ENCODE data around the gene NLRP1. TPM values are rescaled to one million over a fixed set of nuclear protein-coding genes. Genes with fewer than 3 reads are reported as not detected.

Gene NLRP1
- total RNA-seq, 4 donors from 2014 or later = 3.6 to 7.7 (median 6.9) TPM

DNA sequence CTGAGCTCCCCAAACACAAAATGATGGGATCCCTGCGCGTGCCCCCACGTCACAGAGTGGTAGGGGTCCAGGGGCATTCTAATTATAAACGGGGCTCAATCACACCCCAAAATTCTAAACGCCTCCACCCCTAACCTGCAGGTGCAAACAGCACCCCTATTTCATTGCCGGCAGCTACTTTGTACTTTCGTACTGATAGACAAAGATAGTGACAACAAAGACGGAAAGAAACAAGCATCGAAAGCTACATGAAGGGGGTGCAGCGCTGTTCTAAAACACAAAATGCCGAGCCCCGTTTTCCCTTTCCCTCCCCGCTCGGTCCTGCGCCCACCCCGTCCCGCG lies 84.1 kb downstream of the NLRP1 start:
- TF ChIP-seq, protein P1, sequence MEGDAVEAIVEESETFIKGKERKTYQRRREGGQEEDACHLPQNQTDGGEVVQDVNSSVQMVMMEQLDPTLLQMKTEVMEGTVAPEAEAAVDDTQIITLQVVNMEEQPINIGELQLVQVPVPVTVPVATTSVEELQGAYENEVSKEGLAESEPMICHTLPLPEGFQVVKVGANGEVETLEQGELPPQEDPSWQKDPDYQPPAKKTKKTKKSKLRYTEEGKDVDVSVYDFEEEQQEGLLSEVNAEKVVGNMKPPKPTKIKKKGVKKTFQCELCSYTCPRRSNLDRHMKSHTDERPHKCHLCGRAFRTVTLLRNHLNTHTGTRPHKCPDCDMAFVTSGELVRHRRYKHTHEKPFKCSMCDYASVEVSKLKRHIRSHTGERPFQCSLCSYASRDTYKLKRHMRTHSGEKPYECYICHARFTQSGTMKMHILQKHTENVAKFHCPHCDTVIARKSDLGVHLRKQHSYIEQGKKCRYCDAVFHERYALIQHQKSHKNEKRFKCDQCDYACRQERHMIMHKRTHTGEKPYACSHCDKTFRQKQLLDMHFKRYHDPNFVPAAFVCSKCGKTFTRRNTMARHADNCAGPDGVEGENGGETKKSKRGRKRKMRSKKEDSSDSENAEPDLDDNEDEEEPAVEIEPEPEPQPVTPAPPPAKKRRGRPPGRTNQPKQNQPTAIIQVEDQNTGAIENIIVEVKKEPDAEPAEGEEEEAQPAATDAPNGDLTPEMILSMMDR (IDR thresholded peaks at IDR 0.05 in 4 of 5, conservative IDR thresholded peaks at IDR 0.05 in 1 of 5) = no peak
- TF ChIP-seq POLR2A (IDR thresholded peaks at IDR 0.05) = no peak
- DNase-seq (no peak), ATAC-seq (no peak)
- Histone ChIP-seq H3K9me3 (no peaks in the 10 kb centered on the region), H3K4me3 (peak overlapping the region; percentile 56 to 74 (median 56)), H3K27ac (no peak overlapping the region), H3K27me3 (peaks cover 6 to 14% (median 14%) of the 10 kb centered on the region in 3 donors), H3K4me1 (peaks cover 9 to 17% of the 10 kb centered on the region in 2 donors), H3K36me3 (no peaks in the 10 kb centered on the region)
- in situ Hi-C loops (cut with MboI; ENCODE audit: low sequenced_read_pairs in 4 of 4) (no loop called here), intact Hi-C loops (cut with DNase I; ENCODE audit: low total_unique reads) (no loop called here)

DNA sequence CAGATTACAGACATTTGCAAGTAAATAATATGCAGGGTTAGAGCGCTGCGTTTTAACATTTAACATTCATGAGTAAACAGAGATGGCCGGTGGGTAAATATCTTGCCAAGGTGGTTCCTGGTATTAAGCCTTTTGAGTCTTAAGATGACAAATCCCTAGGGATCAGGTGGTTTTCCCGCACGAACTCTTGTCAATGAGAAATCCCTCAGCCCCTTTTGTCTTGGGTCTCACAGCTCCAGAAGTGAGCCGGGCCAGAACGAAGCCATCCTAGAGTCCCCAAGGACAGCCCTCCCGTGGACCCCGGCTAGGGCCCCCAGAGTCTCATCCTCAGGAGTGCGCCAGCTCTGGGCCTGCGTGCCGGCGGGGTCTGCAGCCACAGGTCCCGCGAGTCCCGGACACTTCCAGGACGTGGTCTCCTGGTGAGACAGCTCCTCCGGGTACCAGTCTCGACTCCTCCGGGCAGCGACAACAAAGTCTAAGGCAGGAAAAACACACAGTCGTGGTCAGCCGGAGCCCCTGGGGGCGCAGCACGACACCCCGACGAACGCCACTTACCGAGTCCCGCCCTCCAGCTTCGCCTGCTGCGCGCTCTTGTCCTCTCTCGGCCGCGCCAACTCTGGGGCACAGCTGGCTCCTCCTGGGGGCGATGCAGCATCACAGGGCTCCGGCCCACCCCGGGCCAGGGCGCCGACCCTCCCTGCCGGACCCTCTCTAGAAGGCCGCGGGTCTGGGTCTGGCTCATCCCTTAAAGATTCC lies 84.7 kb downstream of the NLRP1 start:
- DNase-seq (no peak), ATAC-seq (no peak)
- peaks cover 6 to 14% (median 14%) of the 10 kb centered on the region in 3 donors for H3K27me3 ChIP-seq
- no peaks in the 10 kb centered on the region for H3K36me3 ChIP-seq
- intact Hi-C loops (cut with DNase I; ENCODE audit: low total_unique reads) (no loop called here), in situ Hi-C loops (cut with MboI; ENCODE audit: low sequenced_read_pairs in 4 of 4) (no loop called here)
- H3K4me1 ChIP-seq = peaks cover 9 to 17% of the 10 kb centered on the region in 2 donors
- no peak overlapping the region for H3K27ac ChIP-seq
- no peaks in the 10 kb centered on the region for H3K9me3 ChIP-seq
- TF ChIP-seq POLR2A (IDR thresholded peaks at IDR 0.05) = no peak
- TF ChIP-seq, protein P1 (IDR thresholded peaks at IDR 0.05 in 4 of 5, conservative IDR thresholded peaks at IDR 0.05 in 1 of 5) = no peak
- H3K4me3 ChIP-seq = peak overlapping the region; percentile 56 to 74 (median 56)

DNA sequence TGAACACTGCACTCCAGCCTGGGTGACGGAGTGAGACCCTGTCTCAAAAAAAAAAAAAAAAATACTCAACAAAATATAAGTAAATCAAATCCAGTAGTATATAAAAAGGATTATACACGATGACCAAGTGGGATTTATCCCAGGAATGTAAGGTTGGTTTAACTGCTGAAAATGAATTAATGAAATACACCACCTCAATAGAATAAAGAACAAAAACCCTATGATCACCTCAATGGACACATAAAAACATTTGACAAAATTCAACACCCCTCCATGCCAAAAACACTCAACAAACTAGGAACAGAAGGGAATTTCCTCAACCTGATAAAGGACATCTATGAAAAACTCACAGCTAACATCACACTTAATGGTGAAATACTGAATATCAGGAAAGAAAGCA lies 91.3 kb downstream of the NLRP1 start:
- Histone ChIP-seq H3K27ac (no peak overlapping the region), H3K27me3 (no peaks in the 10 kb centered on the region), H3K4me1 (peaks cover 2% of the 10 kb centered on the region in 2 donors), H3K36me3 (peaks cover 0 to 20% of the 10 kb centered on the region in 2 donors), H3K9me3 (no peaks in the 10 kb centered on the region), H3K4me3 (no peak overlapping the region)
- no peak for ATAC-seq
- no peak for TF ChIP-seq POLR2A (IDR thresholded peaks at IDR 0.05)
- TF ChIP-seq, protein P1 (IDR thresholded peaks at IDR 0.05 in 4 of 5, conservative IDR thresholded peaks at IDR 0.05 in 1 of 5) = no peak
- intact Hi-C loops (cut with DNase I; ENCODE audit: low total_unique reads) = no loop called here
- in situ Hi-C loops (cut with MboI; ENCODE audit: low sequenced_read_pairs in 4 of 4) = no loop called here
- DNase-seq = no peak

DNA sequence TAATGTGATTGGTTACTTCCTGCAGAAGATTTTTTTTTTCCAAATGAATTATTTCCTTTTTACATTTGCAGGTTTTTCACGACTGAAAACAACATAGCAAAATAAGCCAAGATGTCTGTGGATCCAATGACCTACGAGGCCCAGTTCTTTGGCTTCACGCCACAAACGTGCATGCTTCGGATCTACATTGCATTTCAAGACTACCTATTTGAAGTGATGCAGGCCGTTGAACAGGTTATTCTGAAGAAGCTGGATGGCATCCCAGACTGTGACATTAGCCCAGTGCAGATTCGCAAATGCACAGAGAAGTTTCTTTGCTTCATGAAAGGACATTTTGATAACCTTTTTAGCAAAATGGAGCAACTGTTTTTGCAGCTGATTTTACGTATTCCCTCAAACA lies 95.6 kb downstream of the NLRP1 start:
- H3K27me3 ChIP-seq = no peaks in the 10 kb centered on the region
- DNase-seq (no peak), ATAC-seq (no peak)
- H3K4me1 ChIP-seq = peaks cover 19 to 22% of the 10 kb centered on the region in 2 donors
- TF ChIP-seq, protein P1 (IDR thresholded peaks at IDR 0.05 in 4 of 5, conservative IDR thresholded peaks at IDR 0.05 in 1 of 5) = no peak
- TF ChIP-seq POLR2A (IDR thresholded peaks at IDR 0.05) = no peak
- peaks cover 0 to 33% of the 10 kb centered on the region in 2 donors for H3K36me3 ChIP-seq
- in situ Hi-C loops (cut with MboI; ENCODE audit: low sequenced_read_pairs in 4 of 4) = no loop called here
- no peaks in the 10 kb centered on the region for H3K9me3 ChIP-seq
- intact Hi-C loops (cut with DNase I; ENCODE audit: low total_unique reads) = loop anchor here (5.0 to 10.0 kb wide), 3 partner anchors 1166 to 1854 kb away; partner anchors contain the start of genes C17orf100, CTNS, MED31 and SHPK
- no peak overlapping the region for H3K27ac ChIP-seq
- H3K4me3 ChIP-seq = no peak overlapping the region
